GM18499 (cell line): ENCODE data around the gene EFNA5.

Source experiments
- ATAC-seq: cut with Tn5 transposase; IDR thresholded peaks from one replicate; pipeline ENCODE4 v1.9.1; 2021; ENCODE audit warnings: moderate number of reproducible peaks; ENCODE audit not compliant: insufficient read depth, unreplicated experiment

EFNA5 gene

GRCh38 chr5:107387526-107388140 is 283.1 kb downstream of the EFNA5 start:
- ATAC-seq, result no peak

DNA sequence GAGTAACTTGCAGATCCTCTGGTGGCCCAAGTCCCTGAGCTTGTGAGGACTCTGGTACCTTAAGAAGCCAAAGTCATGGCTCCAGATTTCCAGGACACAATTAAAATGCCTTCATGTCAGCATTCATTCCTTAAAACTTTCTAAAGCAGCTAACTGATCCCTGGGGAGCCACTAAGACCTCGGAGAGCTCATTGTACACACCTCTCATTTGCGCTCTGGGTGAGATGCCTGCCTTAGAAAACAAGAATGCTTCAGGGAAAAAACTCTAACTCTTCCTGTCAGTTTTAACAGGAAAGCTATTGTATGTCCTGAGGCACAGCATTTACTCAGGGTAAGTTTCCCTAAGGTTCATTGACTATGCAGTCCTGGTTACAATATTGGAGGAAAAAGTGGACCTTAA is 285.0 kb downstream of the EFNA5 start:
- no peak for ATAC-seq

- ATAC-seq, result no peak
These were observed 286.5 kb downstream of the EFNA5 start for GRCh38 chr5:107384256-107384655.

- ATAC-seq, result no peak
These were observed 287.3 kb downstream of the EFNA5 start for GRCh38 chr5:107383414-107383813.

DNA sequence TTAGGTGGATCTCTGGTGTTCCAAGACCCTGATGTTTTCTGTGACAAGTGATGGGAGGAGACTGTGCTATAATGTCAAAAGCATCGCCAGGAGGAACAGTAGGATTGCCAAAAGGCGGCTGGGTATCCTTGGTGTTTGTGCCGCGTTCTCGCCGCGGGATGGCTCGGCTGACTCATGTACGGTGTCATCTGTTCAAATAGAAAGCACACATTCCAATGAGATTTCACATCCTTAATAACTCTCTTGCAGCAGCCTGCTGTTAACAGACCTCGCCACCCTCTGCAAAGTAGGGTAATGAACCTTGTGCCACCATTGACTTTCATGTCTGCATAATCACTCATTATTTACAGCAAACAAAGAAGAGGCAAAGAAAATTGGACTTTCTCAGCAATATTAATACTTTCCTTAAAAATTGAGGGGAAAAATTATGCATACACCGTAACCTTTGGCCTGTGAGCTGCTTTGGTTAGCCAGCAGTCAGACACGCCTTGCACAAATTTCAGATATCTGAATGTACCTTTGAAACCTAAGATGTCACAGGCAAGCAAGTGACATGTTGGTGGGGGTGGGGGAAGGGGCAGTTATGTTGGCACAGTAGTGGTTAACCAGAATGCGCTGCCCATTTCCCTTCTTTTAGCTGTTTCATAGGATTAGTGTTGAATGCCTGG is 289.4 kb downstream of the EFNA5 start:
- ATAC-seq, result no peak

DNA sequence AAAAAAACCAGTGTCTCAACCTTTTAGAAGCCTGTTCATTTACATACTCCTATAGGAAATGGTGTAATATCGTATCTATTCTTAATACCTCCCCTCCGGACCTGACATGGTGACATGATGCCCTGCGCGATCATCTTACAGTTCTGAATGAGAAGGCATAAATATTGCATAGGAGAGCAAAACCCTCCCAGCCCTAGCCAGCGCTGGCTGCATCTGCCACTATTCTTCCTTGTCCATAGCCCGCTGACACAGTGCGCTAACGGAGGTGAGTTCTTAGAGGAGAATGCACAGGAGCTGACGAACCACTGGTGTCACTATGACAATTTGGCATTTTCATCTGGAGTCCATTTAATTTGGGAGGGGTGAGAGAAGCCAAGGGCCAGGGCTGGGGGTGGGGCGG is 290.1 kb downstream of the EFNA5 start:
- ATAC-seq, result no peak

- no peak for ATAC-seq
These were observed 292.4 kb downstream of the EFNA5 start for GRCh38 chr5:107378218-107378899.

DNA sequence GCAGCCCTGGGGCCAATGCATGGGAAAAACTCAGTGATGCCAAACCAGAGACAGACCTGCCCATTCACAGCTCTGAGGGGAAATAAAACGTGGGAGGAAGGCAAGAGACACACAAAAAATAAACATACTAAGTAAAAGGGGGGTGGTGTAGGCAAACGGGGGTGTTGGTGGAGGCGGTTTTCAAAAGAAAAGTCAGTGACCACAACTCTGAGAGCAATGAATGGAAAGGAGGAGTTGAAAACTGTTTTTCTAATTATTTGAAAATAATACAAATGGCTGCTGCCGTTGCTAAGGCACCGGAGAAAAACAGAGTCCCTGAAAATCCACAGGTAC is 293.5 kb downstream of the EFNA5 start:
- no peak for ATAC-seq

GRCh38 chr5:107376546-107377276 is 294.0 kb downstream of the EFNA5 start:
- ATAC-seq, result no peak

- peak; percentile 72 for ATAC-seq
These were observed 297.0 kb downstream of the EFNA5 start for GRCh38 chr5:107373549-107374263.

DNA sequence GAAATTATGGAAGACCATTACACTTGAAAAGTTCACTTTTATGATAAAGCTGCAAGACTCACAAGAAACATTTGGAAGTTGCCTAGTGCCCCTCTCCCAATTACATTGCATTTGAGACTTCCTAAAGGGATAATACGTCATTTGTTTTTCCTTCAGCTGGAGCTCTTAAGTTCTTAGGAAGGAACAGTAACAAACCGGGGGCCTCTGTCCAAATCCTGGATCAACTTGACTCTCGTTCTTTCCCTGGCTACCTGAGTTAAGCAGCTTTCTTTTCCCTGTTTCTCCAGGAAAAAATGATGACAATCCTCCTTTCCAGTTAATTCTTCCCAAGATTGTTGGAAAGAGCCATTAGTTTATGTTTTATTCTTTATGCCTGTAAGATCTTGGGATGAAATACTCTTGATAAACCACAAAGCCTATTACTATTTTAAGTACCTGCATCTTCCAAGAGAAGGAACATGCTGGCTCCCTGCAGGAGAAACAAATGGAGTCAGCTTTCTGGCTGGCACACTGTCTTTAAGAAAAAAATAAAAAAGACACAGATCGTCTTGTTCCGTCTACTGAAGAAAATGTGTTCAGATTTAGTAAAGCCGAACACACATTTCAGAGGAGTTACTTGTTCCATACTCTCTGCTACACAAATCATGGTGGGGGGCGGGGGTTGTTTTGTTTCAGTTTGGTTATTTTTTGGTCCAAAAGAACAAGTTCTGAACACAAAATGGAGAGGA is 297.9 kb downstream of the EFNA5 start:
- ATAC-seq, result no peak

DNA sequence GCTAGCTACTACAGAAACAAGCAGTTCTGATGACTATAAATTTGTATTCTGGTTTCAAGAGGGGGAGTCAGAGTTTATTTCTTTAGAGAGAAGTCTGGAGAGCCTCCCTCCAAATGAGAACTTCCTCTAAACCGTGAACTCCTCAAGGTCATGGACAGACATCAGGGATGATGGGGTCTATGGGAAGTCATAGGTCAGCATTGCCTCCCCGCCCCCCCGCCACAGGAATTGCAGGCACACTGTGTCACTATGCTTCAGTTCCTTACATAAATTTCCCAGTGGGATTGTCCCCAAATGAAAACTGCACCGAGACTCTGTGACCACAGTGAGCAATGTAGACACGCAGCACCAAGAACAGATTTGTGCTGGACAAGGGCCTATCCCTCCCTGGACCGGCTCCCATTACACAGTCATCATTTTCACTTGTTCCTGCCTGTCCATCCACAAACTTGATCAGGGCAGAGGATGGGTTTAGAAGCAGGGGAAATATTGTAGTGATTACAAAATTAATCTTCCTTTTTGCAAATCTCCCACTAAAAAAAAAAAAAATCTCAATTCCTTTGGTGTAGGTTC is 300.3 kb downstream of the EFNA5 start:
- no peak for ATAC-seq

DNA sequence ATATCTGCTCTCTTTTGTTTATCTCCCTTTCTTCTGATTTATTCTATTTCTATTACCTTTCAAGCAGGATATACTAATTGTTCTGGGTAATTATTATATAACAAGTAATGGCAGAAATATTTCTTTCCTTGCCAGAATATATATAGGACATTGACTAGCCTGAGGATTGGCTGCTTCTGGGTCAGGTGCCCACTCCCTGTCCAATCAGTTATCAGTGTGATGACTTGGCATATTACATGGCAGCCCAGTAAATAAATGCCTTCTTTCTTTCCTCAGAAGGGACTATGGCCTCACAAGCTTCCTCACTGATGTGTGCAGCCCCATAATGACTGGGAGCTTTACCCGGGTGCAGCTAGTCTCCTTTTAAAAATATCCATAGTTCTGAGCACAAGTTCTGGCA is 301.1 kb downstream of the EFNA5 start:
- ATAC-seq, result no peak

DNA sequence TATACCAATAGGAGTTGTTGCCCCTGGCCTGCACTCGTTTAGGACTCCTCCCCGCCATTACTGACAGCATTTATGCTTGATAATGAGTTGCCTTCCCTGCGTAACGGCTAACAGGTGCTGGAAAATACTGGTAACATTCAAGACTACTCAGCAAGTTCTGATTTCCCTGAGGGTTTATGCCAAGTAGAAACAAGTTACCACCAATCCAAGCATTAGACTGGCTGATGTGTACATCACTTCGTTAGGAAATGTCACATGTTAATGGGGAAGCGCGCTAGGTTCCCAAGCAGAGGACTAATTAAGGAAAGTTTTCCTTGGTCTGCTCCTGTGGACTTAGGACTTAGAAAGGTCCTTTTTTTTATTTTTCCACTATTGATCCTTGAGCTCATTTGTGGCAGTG is 302.1 kb downstream of the EFNA5 start:
- no peak for ATAC-seq

DNA sequence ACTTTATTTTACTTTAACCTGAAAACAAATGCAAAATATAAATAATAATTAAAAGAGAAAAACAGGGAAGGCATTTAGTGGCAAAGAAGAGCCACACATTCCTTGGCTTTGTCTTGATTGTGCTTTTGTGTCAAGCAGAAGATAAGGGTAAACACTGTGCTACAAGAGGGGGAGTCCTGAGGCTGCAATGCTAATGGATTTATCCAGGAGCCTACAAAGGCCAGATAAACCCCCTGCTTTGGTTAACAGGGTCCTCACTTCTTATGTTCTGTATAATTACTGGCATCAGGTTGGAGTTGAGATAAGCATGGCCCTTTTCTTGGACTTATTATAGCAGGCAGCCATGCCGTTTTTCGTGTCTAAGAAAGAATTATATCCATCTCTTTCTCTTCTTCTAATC is 302.8 kb downstream of the EFNA5 start:
- no peak for ATAC-seq

DNA sequence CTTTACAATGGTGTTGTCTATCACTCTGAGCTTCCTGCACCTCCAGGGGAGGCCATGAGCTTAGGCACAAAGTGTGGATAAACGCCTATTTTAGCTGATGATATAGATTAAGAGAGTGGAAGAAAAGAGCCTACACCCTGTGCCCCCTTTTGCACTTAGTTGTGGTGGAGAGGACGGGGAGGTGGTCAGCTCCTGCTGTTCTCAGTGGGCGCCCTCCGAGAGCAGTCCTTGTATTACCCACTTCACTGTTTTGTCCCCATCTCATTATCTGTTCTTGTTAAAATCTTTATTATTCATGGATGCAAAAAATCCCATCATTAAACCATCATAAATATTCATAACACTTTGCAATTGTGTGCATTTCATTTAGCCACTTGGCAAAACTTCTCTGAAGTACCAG is 303.3 kb downstream of the EFNA5 start:
- ATAC-seq, result no peak

GRCh38 chr5:107365320-107366109 is 305.2 kb downstream of the EFNA5 start:
- ATAC-seq, result peak; percentile 55

DNA sequence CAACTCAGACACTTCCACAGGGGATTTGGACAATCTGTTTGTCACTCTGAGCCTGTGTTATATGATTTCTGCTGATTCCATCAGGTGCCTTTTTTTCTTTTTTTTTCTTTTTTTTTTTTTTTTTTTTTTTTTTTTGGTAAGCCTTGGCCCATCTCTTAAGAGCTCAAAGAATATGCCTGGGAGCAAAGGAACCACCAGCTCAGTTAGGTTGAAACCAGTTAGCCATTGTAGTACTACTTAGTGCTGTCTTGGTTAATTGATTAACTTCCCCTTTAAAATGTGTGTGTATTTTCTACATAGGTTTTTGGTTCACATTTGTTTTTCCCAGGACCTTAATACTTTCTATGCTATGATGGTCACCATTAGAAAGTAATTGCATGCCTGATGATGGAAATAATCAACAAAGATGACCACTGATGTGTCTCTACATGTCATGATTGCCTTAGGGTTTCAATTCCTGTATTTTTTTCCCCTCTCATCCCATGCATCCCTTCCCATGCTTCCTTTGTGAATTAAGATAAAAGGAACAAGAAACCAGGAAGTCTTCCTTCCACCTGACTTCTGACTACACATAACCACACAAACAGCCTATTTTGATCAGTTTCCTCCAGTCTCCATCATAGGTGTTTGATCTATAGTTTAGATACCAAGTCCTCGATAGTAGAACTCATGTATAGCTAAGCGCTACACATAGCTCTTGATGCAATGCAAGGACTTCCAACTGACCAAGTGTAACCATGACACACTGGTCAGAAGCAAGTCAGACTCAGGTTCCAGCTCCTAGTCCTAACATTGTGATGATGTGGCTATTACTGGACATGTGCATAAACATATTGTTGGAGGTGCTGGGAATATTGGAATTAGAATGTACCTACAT is 306.1 kb downstream of the EFNA5 start:
- no peak for ATAC-seq
